Testis (tissue), 3 donors: ENCODE measurements around the gene R3HDM2. TPM values are rescaled to one million over a fixed set of nuclear protein-coding genes. Genes with fewer than 3 reads are reported as not detected.

ENCODE experiments used
- DNase-seq: peaks from one replicate; pipeline ENCODE4 v3.0.0-alpha.2; 2019
- H3K27ac ChIP-seq, 2 donors: fragments of 200-600 bp; sonication (generic); one replicate each; pipeline ENCODE4 v1.5.1; 2019
- H3K27me3 ChIP-seq: fragments of 200-600 bp; sonication (generic); one replicate; pipeline ENCODE4 v1.5.1; 2019
- H3K36me3 ChIP-seq: fragments of 200-600 bp; sonication (generic); one replicate; pipeline ENCODE4 v1.5.1; 2017; ENCODE audit warnings: low read depth; ENCODE audit errors: missing control alignments
- H3K4me1 ChIP-seq: fragments of 200-600 bp; sonication (generic); one replicate; pipeline ENCODE4 v1.5.1; 2019
- H3K4me3 ChIP-seq, 2 donors: fragments of 200-600 bp; sonication (generic); one replicate each; pipeline ENCODE4 v1.5.1; 2017 to 2019
- H3K9me3 ChIP-seq: fragments of 200-600 bp; sonication (generic); one replicate; pipeline ENCODE4 v1.5.1; 2017
- POLR2A ChIP-seq: fragments of 450-650 bp; IDR thresholded peaks from one replicate; pipeline ENCODE4 v1.6.1; 2017; ENCODE audit warnings: antibody characterized with exemption, mild to moderate bottlenecking, moderate library complexity
- WGBS, 2 donors: methylation state at CpG; one replicate each; pipeline ENCODE4 v1.1.5; 2018; 5-methylcytosine and 5-hydroxymethylcytosine counted together
- intact Hi-C: fragments of 100-400 bp; cut with DNase I; formaldehyde crosslinking; loops from one replicate; pipeline ENCODE4 v1.15.1; 2023; ENCODE audit warnings: low total_unique reads
- polyA plus RNA-seq: library from polyadenylated mRNA; stranded (reverse); fragments of 350-450 nt; fragmentation: Illumina TruSeq; extraction: RNeasy Lipid Tissue Mini Kit (QIAGEN cat#74804); gene quantifications from one replicate; pipeline ENCODE4 v1.2.3, GENCODE V29; 2014; ENCODE audit warnings: low read depth, low replicate concordance; ENCODE audit not compliant: insufficient read depth
- total RNA-seq, 2 donors: library from RNA; depleted of rRNA; stranded (reverse); fragments of >200 nt; gene quantifications; one replicate each; pipeline ENCODE4 v1.2.3, GENCODE V29; 2016
- TF ChIP-seq, protein P1 (sequence below), 3 experiments: fragments of 450-650 bp in 2 of 3; fragments of 200-600 bp in 1 of 3; sonication (generic) in 1 of 3; IDR thresholded peaks; one replicate each; pipeline ENCODE4 v1.5.1; 2016 to 2019; ENCODE audit warnings: antibody characterized with exemption in 3 of 3, mild to moderate bottlenecking in 2 of 3, moderate library complexity in 1 of 3

R3HDM2 gene
- total and polyA plus RNA-seq, 3 donors from 2014 or later, result 54.6 to 93.9 (median 92.0) TPM

DNA sequence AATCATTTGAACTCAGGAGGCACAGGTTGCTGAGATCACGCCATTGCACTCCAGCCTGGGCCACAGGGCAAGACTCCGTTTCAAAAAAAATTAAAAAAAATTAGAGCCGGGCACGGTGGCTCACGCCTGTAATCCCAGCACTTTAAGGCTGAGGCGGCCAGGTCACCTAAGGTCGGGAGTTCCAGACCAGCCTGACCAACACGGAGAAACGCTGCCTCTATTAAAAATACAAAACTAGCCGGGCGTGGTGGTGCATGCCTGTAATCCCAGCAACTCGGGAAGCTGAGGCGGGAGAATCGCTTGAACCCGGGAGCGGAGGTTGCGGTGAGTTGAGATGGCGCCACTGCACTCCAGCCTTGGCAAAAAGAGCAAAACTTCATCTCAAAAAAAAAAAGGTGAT is 35.7 kb downstream of the R3HDM2 start:
- no peaks in the 10 kb centered on the region for H3K36me3 ChIP-seq
- 97% methylated on average over 18 of the region's 18 CpGs for WGBS, 2 donors
- no peaks in the 10 kb centered on the region for H3K27me3 ChIP-seq
- H3K4me3 ChIP-seq, result no peak overlapping the region
- TF ChIP-seq, protein P1, sequence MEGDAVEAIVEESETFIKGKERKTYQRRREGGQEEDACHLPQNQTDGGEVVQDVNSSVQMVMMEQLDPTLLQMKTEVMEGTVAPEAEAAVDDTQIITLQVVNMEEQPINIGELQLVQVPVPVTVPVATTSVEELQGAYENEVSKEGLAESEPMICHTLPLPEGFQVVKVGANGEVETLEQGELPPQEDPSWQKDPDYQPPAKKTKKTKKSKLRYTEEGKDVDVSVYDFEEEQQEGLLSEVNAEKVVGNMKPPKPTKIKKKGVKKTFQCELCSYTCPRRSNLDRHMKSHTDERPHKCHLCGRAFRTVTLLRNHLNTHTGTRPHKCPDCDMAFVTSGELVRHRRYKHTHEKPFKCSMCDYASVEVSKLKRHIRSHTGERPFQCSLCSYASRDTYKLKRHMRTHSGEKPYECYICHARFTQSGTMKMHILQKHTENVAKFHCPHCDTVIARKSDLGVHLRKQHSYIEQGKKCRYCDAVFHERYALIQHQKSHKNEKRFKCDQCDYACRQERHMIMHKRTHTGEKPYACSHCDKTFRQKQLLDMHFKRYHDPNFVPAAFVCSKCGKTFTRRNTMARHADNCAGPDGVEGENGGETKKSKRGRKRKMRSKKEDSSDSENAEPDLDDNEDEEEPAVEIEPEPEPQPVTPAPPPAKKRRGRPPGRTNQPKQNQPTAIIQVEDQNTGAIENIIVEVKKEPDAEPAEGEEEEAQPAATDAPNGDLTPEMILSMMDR (IDR thresholded peaks at IDR 0.05), result no peak
- TF ChIP-seq POLR2A, result no peak
- no peaks in the 10 kb centered on the region for H3K9me3 ChIP-seq
- intact Hi-C loops, result no loop called here
- no peaks in the 10 kb centered on the region for H3K4me1 ChIP-seq
- no peak overlapping the region for H3K27ac ChIP-seq
- no peak for DNase-seq

DNA sequence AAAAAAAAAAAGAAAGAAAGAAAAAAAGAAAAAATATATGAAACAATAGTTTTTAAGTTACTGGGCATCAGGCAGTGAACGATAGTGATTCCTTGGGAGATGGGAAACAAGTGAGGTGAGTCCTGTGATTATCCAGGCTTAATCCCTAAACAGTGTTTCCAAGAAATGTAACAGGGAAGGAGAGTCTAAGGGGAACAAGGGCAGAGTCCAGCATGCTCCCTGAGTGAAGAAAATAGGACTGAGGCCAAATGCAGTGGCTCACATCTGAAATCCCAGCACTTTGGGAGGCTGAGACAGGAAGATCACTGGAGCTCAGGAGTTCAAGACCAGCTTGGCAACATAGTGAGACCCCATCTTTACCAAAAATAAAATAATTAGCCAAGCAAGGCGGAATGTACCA is 40.7 kb downstream of the R3HDM2 start:
- no peak for DNase-seq
- 74 to 76% methylated on average over 2 of the region's 2 CpGs for WGBS, 2 donors
- peak overlapping the region; percentile 66 to 67 for H3K27ac ChIP-seq
- peaks cover 20% of the 10 kb centered on the region for H3K4me1 ChIP-seq
- H3K9me3 ChIP-seq, result no peaks in the 10 kb centered on the region
- H3K27me3 ChIP-seq, result no peaks in the 10 kb centered on the region
- no peaks in the 10 kb centered on the region for H3K36me3 ChIP-seq
- TF ChIP-seq POLR2A, result no peak
- TF ChIP-seq, protein P1 (IDR thresholded peaks at IDR 0.05), result no peak
- H3K4me3 ChIP-seq, result no peak overlapping the region
- intact Hi-C loops, result no loop called here

DNA sequence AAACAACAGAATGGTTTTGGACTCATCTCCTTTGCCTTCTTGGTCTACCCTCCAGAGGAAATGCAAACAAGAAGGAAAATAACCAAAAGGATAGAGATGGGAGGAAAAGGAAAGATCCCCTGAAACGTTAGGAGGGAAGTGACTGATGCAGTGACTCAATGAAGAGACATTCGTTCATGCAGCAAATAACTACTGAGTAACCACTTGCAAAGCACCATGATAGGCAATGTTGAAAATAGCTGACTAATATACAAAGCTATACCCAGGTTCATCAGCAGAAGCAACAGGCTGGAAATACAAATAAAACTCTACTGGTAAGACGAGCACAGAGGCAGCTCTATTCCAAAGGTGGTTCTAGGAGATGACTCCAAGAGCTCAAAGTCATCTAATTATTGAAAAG is 41.8 kb downstream of the R3HDM2 start:
- WGBS, 2 donors, result 33 to 47% methylated on average over 3 of the region's 3 CpGs
- intact Hi-C loops, result no loop called here

GRCh38 chr12:57388425-57388824 is 42.4 kb downstream of the R3HDM2 start:
- 42 to 60% methylated on average over 5 of the region's 5 CpGs for WGBS, 2 donors
- intact Hi-C loops, result no loop called here
- Histone ChIP-seq H3K4me1 (peaks cover 20% of the 10 kb centered on the region), H3K27me3 (no peaks in the 10 kb centered on the region), H3K27ac (peak overlapping the region; percentile 15 to 57), H3K4me3 (no peak overlapping the region), H3K36me3 (no peaks in the 10 kb centered on the region), H3K9me3 (no peaks in the 10 kb centered on the region)
- no peak for TF ChIP-seq POLR2A
- TF ChIP-seq, protein P1 (IDR thresholded peaks at IDR 0.05), result no peak
- DNase-seq, result no peak

More for the DNA sequence above, 41.8 kb downstream of the R3HDM2 start:
- peak overlapping the region; percentile 57 to 67 for H3K27ac ChIP-seq
- H3K9me3 ChIP-seq, result no peaks in the 10 kb centered on the region
- H3K27me3 ChIP-seq, result no peaks in the 10 kb centered on the region
- no peaks in the 10 kb centered on the region for H3K36me3 ChIP-seq
- no peak overlapping the region for H3K4me3 ChIP-seq
- H3K4me1 ChIP-seq, result peaks cover 20% of the 10 kb centered on the region
- TF ChIP-seq, protein P1 (IDR thresholded peaks at IDR 0.05), result no peak
- TF ChIP-seq POLR2A, result no peak
- no peak for DNase-seq

DNA sequence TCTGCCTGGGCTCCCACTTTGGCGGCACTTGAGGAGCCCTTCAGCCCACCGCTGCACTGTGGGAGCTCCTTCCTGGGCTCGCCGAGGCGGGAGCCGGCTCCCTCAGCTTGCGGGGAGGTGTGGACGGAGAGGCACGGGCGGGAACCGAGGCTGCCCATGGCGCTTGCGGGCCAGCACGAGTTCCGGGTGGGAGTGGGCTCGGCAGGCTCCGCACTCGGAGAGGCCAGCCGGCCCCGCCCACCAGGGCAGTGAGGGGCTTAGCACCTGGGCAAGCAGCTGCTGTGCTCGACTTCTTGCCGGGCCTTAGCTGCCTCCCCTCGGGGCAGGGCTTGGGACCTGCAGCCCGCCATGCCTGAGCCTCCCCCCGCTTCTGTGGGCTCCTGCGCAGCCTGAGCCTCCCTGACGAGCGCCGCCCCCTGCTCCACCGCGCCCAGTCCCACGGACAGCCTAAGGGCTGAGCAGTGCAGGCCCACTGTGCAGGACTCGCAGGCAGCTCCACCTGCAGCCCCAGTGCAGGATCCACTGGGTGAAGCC is 44.6 kb downstream of the R3HDM2 start:
- Histone ChIP-seq H3K4me1 (peaks cover 20% of the 10 kb centered on the region), H3K4me3 (peak overlapping the region in 1 of 2 donors; percentile 26), H3K9me3 (no peaks in the 10 kb centered on the region), H3K36me3 (no peaks in the 10 kb centered on the region), H3K27me3 (no peaks in the 10 kb centered on the region), H3K27ac (no peak overlapping the region)
- no peak for DNase-seq
- no peak for TF ChIP-seq POLR2A
- TF ChIP-seq, protein P1 (IDR thresholded peaks at IDR 0.05), result no peak
- intact Hi-C loops, result no loop called here
- 66 to 84% methylated on average over 7 to 33 of the region's 33 CpGs for WGBS, 2 donors
